ENCODE data around the gene AKR1A1.
"Not testable (repeated sequence)": the region's sequence is repeated elsewhere in the genome, so short reads cannot be mapped to it uniquely, and the experiment has no call there.

The AKR1A1 gene

GRCh38 chr1:45569571-45569961 is 18.9 kb downstream of the AKR1A1 start:
- no peak for DNase-seq (ENCODE audit: low read depth, low spot score)

GRCh38 chr1:45569962-45570581 is 19.4 kb downstream of the AKR1A1 start:
- peak; percentile 59 for DNase-seq (ENCODE audit: low read depth, low spot score)

- no peak for DNase-seq (ENCODE audit: low read depth, low spot score)
Observed at GRCh38 chr1:45570631-45571030, 20.0 kb downstream of the AKR1A1 start.

GRCh38 chr1:45573231-45573804 is 22.7 kb downstream of the AKR1A1 start:
- no peak for DNase-seq (ENCODE audit: low read depth, low spot score)

GRCh38 chr1:45574105-45574626 is 23.5 kb downstream of the AKR1A1 start:
- no peak for DNase-seq (ENCODE audit: low read depth, low spot score)

GRCh38 chr1:45583264-45583665 is 32.6 kb downstream of the AKR1A1 start:
- DNase-seq (ENCODE audit: low read depth, low spot score): peak; percentile 82

GRCh38 chr1:45583666-45584350 is 33.2 kb downstream of the AKR1A1 start, which contains the start of gene NASP:
Gene NASP, plus strand, starts transcription at chr1:45584041. Its CDS starts 106 bp downstream, at chr1:45584147.
- DNase-seq (ENCODE audit: low read depth, low spot score): peak; percentile 88

GRCh38 chr1:45584351-45585109 is 33.9 kb downstream of the AKR1A1 start:
- DNase-seq (ENCODE audit: low read depth, low spot score): peak; percentile 70

GRCh38 chr1:45585110-45585426 is 34.4 kb downstream of the AKR1A1 start:
- DNase-seq (ENCODE audit: low read depth, low spot score): no peak

- DNase-seq (ENCODE audit: low read depth, low spot score): no peak
Observed at GRCh38 chr1:45585496-45586075, 35.0 kb downstream of the AKR1A1 start.

- no peak for DNase-seq (ENCODE audit: low read depth, low spot score)
Observed at GRCh38 chr1:45586769-45587168, 36.1 kb downstream of the AKR1A1 start.

GRCh38 chr1:45589861-45590260 is 39.2 kb downstream of the AKR1A1 start:
- DNase-seq (ENCODE audit: low read depth, low spot score): no peak

- no peak for DNase-seq (ENCODE audit: low read depth, low spot score)
Observed at GRCh38 chr1:45594412-45594811, 43.8 kb downstream of the AKR1A1 start.

- not testable (repeated sequence) for DNase-seq (ENCODE audit: low read depth, low spot score)
Observed at GRCh38 chr1:45596765-45597164, 46.1 kb downstream of the AKR1A1 start.

- no peak for DNase-seq (ENCODE audit: low read depth, low spot score)
Observed at GRCh38 chr1:45604239-45604638, 53.6 kb downstream of the AKR1A1 start.

GRCh38 chr1:45607404-45608074 is 56.9 kb downstream of the AKR1A1 start:
- DNase-seq (ENCODE audit: low read depth, low spot score): no peak

- DNase-seq (ENCODE audit: low read depth, low spot score): no peak
Observed at GRCh38 chr1:45608175-45609156, 57.8 kb downstream of the AKR1A1 start.

- DNase-seq (ENCODE audit: low read depth, low spot score): no peak
Observed at GRCh38 chr1:45610589-45611226, 60.1 kb downstream of the AKR1A1 start.

GRCh38 chr1:45612941-45613579 is 62.4 kb downstream of the AKR1A1 start:
- no peak for DNase-seq (ENCODE audit: low read depth, low spot score)
